ENCODE results near the gene APIP.

The APIP gene

GRCh38 chr11:34855021-34855753, 61.0 kb downstream of the APIP start:
- peak; percentile 25; the same call in 1 of the 2 replicates for TF ChIP-seq CEBPB (IDR thresholded peaks at IDR 0.05)
- TF ChIP-seq MAX (IDR thresholded peaks at IDR 0.05), result no peak
- TF ChIP-seq TCF12 (IDR thresholded peaks at IDR 0.05; ENCODE audit: low read depth), result no peak
- TF ChIP-seq FOXM1 (IDR thresholded peaks at IDR 0.05; ENCODE audit: borderline replicate concordance, low read depth), result no peak

GRCh38 chr11:34851916-34852315, 64.3 kb downstream of the APIP start:
- TF ChIP-seq YY1 (IDR thresholded peaks at IDR 0.05; ENCODE audit: low read depth) (no peak), NFIC (IDR thresholded peaks at IDR 0.05) (no peak), CREB1 (IDR thresholded peaks at IDR 0.05; ENCODE audit: low read depth) (no peak), TAF1 (IDR thresholded peaks at IDR 0.05; ENCODE audit: low read depth) (no peak), RAD21 (IDR thresholded peaks at IDR 0.05; ENCODE audit: low read depth) (no peak), EP300 (IDR thresholded peaks at IDR 0.05; ENCODE audit: borderline replicate concordance) (no peak), EGR1 (IDR thresholded peaks at IDR 0.05) (no peak), TCF12 (IDR thresholded peaks at IDR 0.05; ENCODE audit: low read depth) (no peak), ZBTB7A (IDR thresholded peaks at IDR 0.05; ENCODE audit: low read depth) (no peak), CEBPB (IDR thresholded peaks at IDR 0.05) (no peak)

- TF ChIP-seq TCF12 (IDR thresholded peaks at IDR 0.05; ENCODE audit: low read depth), result no peak
- no peak for TF ChIP-seq YY1 (IDR thresholded peaks at IDR 0.05; ENCODE audit: low read depth)
- no peak for TF ChIP-seq USF1 (IDR thresholded peaks at IDR 0.05)
- no peak for TF ChIP-seq FOXM1 (IDR thresholded peaks at IDR 0.05; ENCODE audit: borderline replicate concordance, low read depth)
- no peak for TF ChIP-seq RAD21 (IDR thresholded peaks at IDR 0.05; ENCODE audit: low read depth)
- TF ChIP-seq EP300 (IDR thresholded peaks at IDR 0.05; ENCODE audit: borderline replicate concordance), result no peak
- TF ChIP-seq REST (IDR thresholded peaks at IDR 0.05; ENCODE audit: low read depth), result no peak
- TF ChIP-seq CEBPB (IDR thresholded peaks at IDR 0.05), result no peak
- TF ChIP-seq NFIC (IDR thresholded peaks at IDR 0.05), result no peak
- TF ChIP-seq CREB1 (IDR thresholded peaks at IDR 0.05; ENCODE audit: low read depth), result no peak
- no peak for TF ChIP-seq TEAD4 (IDR thresholded peaks at IDR 0.05)
- TF ChIP-seq MAX (IDR thresholded peaks at IDR 0.05), result no peak
- no peak for TF ChIP-seq ZBTB7A (IDR thresholded peaks at IDR 0.05; ENCODE audit: low read depth)
- TF ChIP-seq EGR1 (IDR thresholded peaks at IDR 0.05), result no peak
- no peak for TF ChIP-seq TAF1 (IDR thresholded peaks at IDR 0.05; ENCODE audit: low read depth)
These were observed 65.8 kb downstream of the APIP start for GRCh38 chr11:34850334-34850733.

- no peak for TF ChIP-seq YY1 (IDR thresholded peaks at IDR 0.05; ENCODE audit: low read depth)
- TF ChIP-seq TAF1 (IDR thresholded peaks at IDR 0.05; ENCODE audit: low read depth), result no peak
- no peak for TF ChIP-seq MAX (IDR thresholded peaks at IDR 0.05)
These were observed 69.7 kb downstream of the APIP start for GRCh38 chr11:34846467-34846866.

GRCh38 chr11:34844463-34845112, 71.6 kb downstream of the APIP start:
- TF ChIP-seq YY1 (IDR thresholded peaks at IDR 0.05; ENCODE audit: low read depth), result no peak

- TF ChIP-seq TAF1 (IDR thresholded peaks at IDR 0.05; ENCODE audit: low read depth) (no peak), RAD21 (IDR thresholded peaks at IDR 0.05; ENCODE audit: low read depth) (no peak), MAX (IDR thresholded peaks at IDR 0.05) (no peak), CEBPB (IDR thresholded peaks at IDR 0.05) (no peak), YY1 (IDR thresholded peaks at IDR 0.05; ENCODE audit: low read depth) (no peak), NFIC (IDR thresholded peaks at IDR 0.05) (no peak), ZBTB7A (IDR thresholded peaks at IDR 0.05; ENCODE audit: low read depth) (no peak)
These were observed 72.9 kb downstream of the APIP start for GRCh38 chr11:34843271-34843670.

- TF ChIP-seq EGR1 (IDR thresholded peaks at IDR 0.05), result no peak
- peak; percentile 64 for TF ChIP-seq RAD21 (IDR thresholded peaks at IDR 0.05; ENCODE audit: low read depth)
- TF ChIP-seq YY1 (IDR thresholded peaks at IDR 0.05; ENCODE audit: low read depth), result no peak
These were observed 75.3 kb downstream of the APIP start for GRCh38 chr11:34840736-34841386.

- TF ChIP-seq EP300 (IDR thresholded peaks at IDR 0.05; ENCODE audit: borderline replicate concordance) (no peak), RAD21 (IDR thresholded peaks at IDR 0.05; ENCODE audit: low read depth) (no peak), ZBTB7A (IDR thresholded peaks at IDR 0.05; ENCODE audit: low read depth) (no peak), NFIC (IDR thresholded peaks at IDR 0.05) (no peak), TCF12 (IDR thresholded peaks at IDR 0.05; ENCODE audit: low read depth) (no peak), TEAD4 (IDR thresholded peaks at IDR 0.05) (no peak)
These were observed 76.2 kb downstream of the APIP start for GRCh38 chr11:34839969-34840368.

Data from Ishikawa (cell line).